Pancreas (tissue), 10 donors: ENCODE data around the gene KIAA0930. TPM values are rescaled to one million over a fixed set of nuclear protein-coding genes. Genes with fewer than 3 reads are reported as not detected.
A peak's percentile ranks its signal among the peaks of the same experiment; 100 is the strongest.

Experiments used
- ATAC-seq, 4 donors: fragments of 200-7000 bp; cut with Tn5 transposase; one replicate each; pipeline versions ENCODE4 v1.8.0 to v1.9.1; 2020; ENCODE audit warnings: mild to moderate bottlenecking in 4 of 4, moderate library complexity in 4 of 4
- DNase-seq, 6 donors: peaks; one replicate each; pipeline ENCODE4 v3.0.0-alpha.2; 2020
- FAIRE-seq: peaks from 2 replicates; lab custom pipeline; 2012; peaks lifted over from hg19 to GRCh38; lab: Jason Lieb, UNC
- H3K27ac ChIP-seq, 4 donors: fragments of 200-600 bp; sonication (generic); 1 replicate in 3 of 4; 2 replicates in 1 of 4; pipeline versions ENCODE4 v1.5.0 to v1.8.0; 2020
- H3K27me3 ChIP-seq, 4 donors: fragments of 200-600 bp; one replicate each; pipeline ENCODE4 v1.8.0; 2021
- H3K36me3 ChIP-seq, 3 donors: fragments of 200-600 bp; sonication (generic) in 1 of 3; one replicate each; pipeline versions ENCODE4 v1.5.0 to v1.8.0; 2020 to 2021
- H3K4me1 ChIP-seq, 3 donors: fragments of 200-600 bp; one replicate each; pipeline ENCODE4 v1.8.0; 2021
- H3K4me3 ChIP-seq, 4 donors: fragments of 200-600 bp; sonication (generic) in 2 of 4; one replicate each; pipeline versions ENCODE4 v1.5.0 to v1.8.0; 2020 to 2021
- H3K9me3 ChIP-seq, 4 donors: fragments of 200-600 bp; one replicate each; pipeline ENCODE4 v1.8.0; 2021
- CTCF ChIP-seq, 4 donors: fragments of 200-600 bp; sonication (generic) in 3 of 4; IDR thresholded peaks; one replicate each; pipeline versions ENCODE4 v1.5.0 to v1.8.0; 2021; ENCODE audit warnings: antibody characterized with exemption in 4 of 4
- WGBS, 2 donors: extraction: QIAGEN DNeasy Blood & Tissue Kit; methylation state at CpG; one replicate each; pipeline ENCODE4 v1.1.7; 2013; 5-methylcytosine and 5-hydroxymethylcytosine counted together
- intact Hi-C, 3 donors: fragments of 100-400 bp; cut with DNase I; formaldehyde crosslinking; loops; one replicate each; pipeline versions ENCODE4 v1.11.1 to v1.14.2; 2022
- polyA plus RNA-seq, 2 donors: library from polyadenylated mRNA; stranded (reverse); fragments of 200-250 nt; gene quantifications; one replicate each; pipeline ENCODE4 v1.2.3, GENCODE V29; 2013
- total RNA-seq, 6 donors: library from RNA; stranded (reverse); fragmentation: NEBNext Ultra II Directional in 4 of 6; extraction: Animal tissue kit (Norgen Biotek cat#: 25700) in 4 of 6; gene quantifications; one replicate each; pipeline versions ENCODE4 v1.2.1 to v1.2.4, GENCODE V29; 2021 to 2023
- donor health status: healthy with polysubstance abuse.
- donor health status: DM: no; HTN: no; CAD: no; lungs with moderate emphysema.
- donor health status: DM: no; HTN: no; CAD: no.
- donor health status: control.
- donor health status: control.
- donor health status: Bipolar disorder and iron deficiency.
- donor health status: DM: yes; HTN: yes; CAD: no.
- donor health status: DM: no; HTN: no; CAD: no.
- donor health status: DM: no; HTN: no; CAD: no.
- donor health status: DM: yes; HTN: yes; CAD: no.

KIAA0930 gene
- total and polyA plus RNA-seq, 8 donors = 14.6 to 36.8 (median 20.0) TPM

- intact Hi-C loops = no loop called here
- ATAC-seq = no peak
- WGBS, 2 donors = 87 to 92% methylated on average over 16 of the region's 16 CpGs
- H3K4me1 ChIP-seq = peaks cover 0 to 3% (median 0%) of the 10 kb centered on the region in 3 donors
- no peak overlapping the region for H3K27ac ChIP-seq
- no peak overlapping the region for H3K4me3 ChIP-seq
- no peak for TF ChIP-seq CTCF (IDR thresholded peaks at IDR 0.05)
- H3K9me3 ChIP-seq = no peaks in the 10 kb centered on the region
- no peaks in the 10 kb centered on the region for H3K36me3 ChIP-seq
- FAIRE-seq = no peak
- H3K27me3 ChIP-seq = no peaks in the 10 kb centered on the region
- DNase-seq = peak in 1 of 6 donors; percentile 8
These were observed 10.5 kb downstream of the KIAA0930 start for GRCh38 chr22:45230026-45230721.

- intact Hi-C loops = no loop called here
- DNase-seq (peak in 1 of 6 donors; percentile 12), FAIRE-seq (no peak), ATAC-seq (no peak)
- Histone ChIP-seq H3K4me3 (no peak overlapping the region), H3K4me1 (peaks cover 0 to 3% (median 0%) of the 10 kb centered on the region in 3 donors), H3K9me3 (no peaks in the 10 kb centered on the region), H3K36me3 (no peaks in the 10 kb centered on the region), H3K27me3 (no peaks in the 10 kb centered on the region), H3K27ac (no peak overlapping the region)
- 85 to 92% methylated on average over 11 to 13 of the region's 13 CpGs for WGBS, 2 donors
- TF ChIP-seq CTCF (IDR thresholded peaks at IDR 0.05) = no peak
These were observed 11.5 kb downstream of the KIAA0930 start for GRCh38 chr22:45229181-45229580.

- peak in 2 of 4 donors; percentile 13 to 46 for ATAC-seq
- Histone ChIP-seq H3K36me3 (no peaks in the 10 kb centered on the region), H3K27me3 (no peaks in the 10 kb centered on the region), H3K27ac (no peak overlapping the region), H3K4me1 (peaks cover 0 to 3% (median 0%) of the 10 kb centered on the region in 3 donors), H3K9me3 (no peaks in the 10 kb centered on the region), H3K4me3 (no peak overlapping the region)
- intact Hi-C loops = no loop called here
- FAIRE-seq = no peak
- WGBS, 2 donors = 93 to 98% methylated on average over 8 of the region's 8 CpGs
- no peak for TF ChIP-seq CTCF (IDR thresholded peaks at IDR 0.05)
- DNase-seq = peak in 1 of 6 donors; percentile 4
These were observed 12.3 kb downstream of the KIAA0930 start for GRCh38 chr22:45228401-45228754.

- intact Hi-C loops = no loop called here
- FAIRE-seq = no peak
- Histone ChIP-seq H3K9me3 (no peaks in the 10 kb centered on the region), H3K4me3 (no peak overlapping the region), H3K4me1 (peaks cover 0 to 3% (median 0%) of the 10 kb centered on the region in 3 donors), H3K36me3 (no peaks in the 10 kb centered on the region), H3K27me3 (no peaks in the 10 kb centered on the region), H3K27ac (no peak overlapping the region)
- ATAC-seq = peak in 2 of 4 donors; percentile 29 to 61
- DNase-seq = peak in 1 of 6 donors; percentile 30
- no peak for TF ChIP-seq CTCF (IDR thresholded peaks at IDR 0.05)
- WGBS, 2 donors = 87 to 89% methylated on average over 16 of the region's 16 CpGs
These were observed 12.9 kb downstream of the KIAA0930 start for GRCh38 chr22:45227645-45228400.
